ENCODE measurements around the gene STIMATE. TPM values are rescaled to one million over a fixed set of nuclear protein-coding genes. Genes with fewer than 3 reads are reported as not detected.

Gene STIMATE
- total and polyA plus RNA-seq, 10 of the 15 experiments (the other 5 are each of a cell fraction or from before 2014, with no cell fraction given), result 0.24 to 24.1 (median 15.4) TPM

DNA sequence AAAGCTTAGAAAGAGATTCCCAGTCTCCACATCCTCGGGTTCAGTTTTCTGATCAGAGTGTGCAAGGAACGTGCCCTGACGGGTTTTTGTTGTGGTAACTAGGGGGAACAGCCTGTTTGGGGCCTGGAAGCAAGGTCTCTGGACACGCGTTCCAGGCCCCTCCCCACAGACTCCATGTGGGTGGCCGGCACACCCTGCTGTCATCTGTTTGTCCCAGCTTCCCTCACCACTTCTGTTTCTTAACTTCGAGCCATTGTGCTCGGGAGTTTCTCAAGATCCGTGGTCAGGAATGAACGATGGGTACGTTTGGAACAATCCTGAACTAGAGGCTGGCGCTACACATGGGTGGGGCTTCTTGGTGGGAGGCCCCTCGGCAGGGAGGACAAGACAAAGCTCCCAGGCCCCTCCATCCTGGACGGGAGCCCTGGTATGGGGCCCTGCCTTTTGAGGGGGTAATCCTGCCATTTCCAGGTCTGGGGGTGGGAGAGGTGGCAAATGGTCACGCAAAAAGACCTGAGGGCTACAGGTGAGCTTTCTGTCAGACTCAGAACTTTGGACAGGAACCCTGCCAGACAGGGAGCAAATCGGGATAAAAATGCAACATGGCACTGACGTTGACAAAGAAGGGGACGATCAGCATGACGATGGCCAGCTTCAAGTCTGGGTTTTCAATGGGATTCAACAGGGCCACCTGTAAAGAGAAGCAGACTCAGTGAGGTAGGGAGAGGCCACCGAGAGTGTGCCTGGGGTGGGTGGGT, 54.1 kb downstream of the STIMATE start:
- H2AFZ ChIP-seq (ENCODE audit: control insufficient read depth, low read depth, low read length), result no peak overlapping the region
- in situ Hi-C loops (cut with MboI) (loop anchor here (10.0 kb wide), 1 partner anchor 232 kb away; no protein-coding TSS in a partner anchor), intact Hi-C loops (cut with micrococcal nuclease; ENCODE audit: unreplicated experiment) (no loop called here)
- FAIRE-seq (no peak), DNase-seq (ENCODE audit: low read depth, low spot score) (no peak), ATAC-seq (no peak)
- POLR2A ChIA-PET, result interaction anchor here (0.7 kb wide), 1 partner anchor 49 kb away, joined by 5 read pairs; no protein-coding TSS in a partner anchor
- peaks cover 6% of the 10 kb centered on the region in 2 experiments; a peak in 3 of 4 replicates for H3K36me3 ChIP-seq (ENCODE audit: control insufficient read depth in 2 of 2, insufficient read depth in 2 of 2, low read length in 1 of 2)
- no peak overlapping the region for H3K9ac ChIP-seq (ENCODE audit: control insufficient read depth, insufficient read depth, low read length)
- no peaks in the 10 kb centered on the region for H3K9me3 ChIP-seq (replicated peaks; ENCODE audit: control insufficient read depth, insufficient read depth, low read length)
- H3K4me1 ChIP-seq (ENCODE audit: control insufficient read depth, insufficient read depth, low read length), result peaks cover 8% of the 10 kb centered on the region
- H3K27ac ChIP-seq (ENCODE audit: control insufficient read depth, insufficient read depth), result no peak overlapping the region
- H3K27me3 ChIP-seq (replicated peaks in 1 of 2; ENCODE audit: control insufficient read depth in 2 of 2, insufficient read depth in 2 of 2, low read length in 1 of 2), result no peaks in the 10 kb centered on the region
- no TSS peak for BruUV-seq (replicated peaks)
- 86% methylated on average over 20 of the region's 20 CpGs for WGBS (ENCODE audit: insufficient coverage, insufficient replicate concordance, low lambda C conversion rate, missing lambda C conversion rate)
- CTCF ChIA-PET, result interaction anchor here (2.0 to 3.7 kb wide), 2 partner anchors 88 to 91 kb away, joined by 5 to 27 read pairs; no protein-coding TSS in a partner anchor
- RAD21 ChIA-PET (ENCODE audit: unreplicated experiment), result no interaction called here
- H4K20me1 ChIP-seq (ENCODE audit: control insufficient read depth, insufficient read depth), result no peaks in the 10 kb centered on the region
- no peaks in the 10 kb centered on the region for H3K79me2 ChIP-seq (ENCODE audit: control insufficient read depth, insufficient read depth, low read length)
- SMC1A ChIA-PET (ENCODE audit: uncharacterized antibody, unreplicated experiment), result interaction anchor here (1.1 kb wide), 1 partner anchor 90 kb away, joined by 4 read pairs; no protein-coding TSS in a partner anchor
- no peak overlapping the region for H3K4me3 ChIP-seq
- no peak overlapping the region for H3K4me2 ChIP-seq (ENCODE audit: control insufficient read depth, insufficient read depth)
- TF ChIP-seq ZNF274 (IDR thresholded peaks at IDR 0.05; ENCODE audit: insufficient read depth, insufficient read length) (no peak), BACH1 (IDR thresholded peaks at IDR 0.05; ENCODE audit: borderline replicate concordance) (no peak), TBL1XR1 (IDR thresholded peaks at IDR 0.05; ENCODE audit: low read depth, low read length) (no peak), NR2F1 (conservative IDR thresholded peaks at IDR 0.05) (no peak), MXI1 (IDR thresholded peaks at IDR 0.05; ENCODE audit: low read depth, low read length) (no peak), CHD4 (IDR thresholded peaks at IDR 0.05) (no peak), SMARCA5 (IDR thresholded peaks at IDR 0.05) (no peak), FOXK2 (IDR thresholded peaks at IDR 0.05) (no peak)
- TF ChIP-seq, protein P1, sequence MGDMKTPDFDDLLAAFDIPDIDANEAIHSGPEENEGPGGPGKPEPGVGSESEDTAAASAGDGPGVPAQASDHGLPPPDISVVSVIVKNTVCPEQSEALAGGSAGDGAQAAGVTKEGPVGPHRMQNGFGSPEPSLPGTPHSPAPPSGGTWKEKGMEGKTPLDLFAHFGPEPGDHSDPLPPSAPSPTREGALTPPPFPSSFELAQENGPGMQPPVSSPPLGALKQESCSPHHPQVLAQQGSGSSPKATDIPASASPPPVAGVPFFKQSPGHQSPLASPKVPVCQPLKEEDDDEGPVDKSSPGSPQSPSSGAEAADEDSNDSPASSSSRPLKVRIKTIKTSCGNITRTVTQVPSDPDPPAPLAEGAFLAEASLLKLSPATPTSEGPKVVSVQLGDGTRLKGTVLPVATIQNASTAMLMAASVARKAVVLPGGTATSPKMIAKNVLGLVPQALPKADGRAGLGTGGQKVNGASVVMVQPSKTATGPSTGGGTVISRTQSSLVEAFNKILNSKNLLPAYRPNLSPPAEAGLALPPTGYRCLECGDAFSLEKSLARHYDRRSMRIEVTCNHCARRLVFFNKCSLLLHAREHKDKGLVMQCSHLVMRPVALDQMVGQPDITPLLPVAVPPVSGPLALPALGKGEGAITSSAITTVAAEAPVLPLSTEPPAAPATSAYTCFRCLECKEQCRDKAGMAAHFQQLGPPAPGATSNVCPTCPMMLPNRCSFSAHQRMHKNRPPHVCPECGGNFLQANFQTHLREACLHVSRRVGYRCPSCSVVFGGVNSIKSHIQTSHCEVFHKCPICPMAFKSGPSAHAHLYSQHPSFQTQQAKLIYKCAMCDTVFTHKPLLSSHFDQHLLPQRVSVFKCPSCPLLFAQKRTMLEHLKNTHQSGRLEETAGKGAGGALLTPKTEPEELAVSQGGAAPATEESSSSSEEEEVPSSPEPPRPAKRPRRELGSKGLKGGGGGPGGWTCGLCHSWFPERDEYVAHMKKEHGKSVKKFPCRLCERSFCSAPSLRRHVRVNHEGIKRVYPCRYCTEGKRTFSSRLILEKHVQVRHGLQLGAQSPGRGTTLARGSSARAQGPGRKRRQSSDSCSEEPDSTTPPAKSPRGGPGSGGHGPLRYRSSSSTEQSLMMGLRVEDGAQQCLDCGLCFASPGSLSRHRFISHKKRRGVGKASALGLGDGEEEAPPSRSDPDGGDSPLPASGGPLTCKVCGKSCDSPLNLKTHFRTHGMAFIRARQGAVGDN (IDR thresholded peaks at IDR 0.05), result no peak
- TF ChIP-seq, protein P2, sequence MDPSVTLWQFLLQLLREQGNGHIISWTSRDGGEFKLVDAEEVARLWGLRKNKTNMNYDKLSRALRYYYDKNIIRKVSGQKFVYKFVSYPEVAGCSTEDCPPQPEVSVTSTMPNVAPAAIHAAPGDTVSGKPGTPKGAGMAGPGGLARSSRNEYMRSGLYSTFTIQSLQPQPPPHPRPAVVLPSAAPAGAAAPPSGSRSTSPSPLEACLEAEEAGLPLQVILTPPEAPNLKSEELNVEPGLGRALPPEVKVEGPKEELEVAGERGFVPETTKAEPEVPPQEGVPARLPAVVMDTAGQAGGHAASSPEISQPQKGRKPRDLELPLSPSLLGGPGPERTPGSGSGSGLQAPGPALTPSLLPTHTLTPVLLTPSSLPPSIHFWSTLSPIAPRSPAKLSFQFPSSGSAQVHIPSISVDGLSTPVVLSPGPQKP (IDR thresholded peaks at IDR 0.05; ENCODE audit: low read depth, low read length), result no peak

All from GM12878 (cell line).